ENCODE measurements around the gene PLCXD1.

- no peak for TF ChIP-seq CTCF (IDR thresholded peaks at IDR 0.05)
- TF ChIP-seq POLR2A (IDR thresholded peaks at IDR 0.05): no peak
Observed at GRCh38 chrX:331151-331824, 50.1 kb downstream of the PLCXD1 start.
